GM21367 (cell line): ENCODE data around the gene CEP43.

ENCODE experiments used
- ATAC-seq: cut with Tn5 transposase; IDR thresholded peaks from one replicate; pipeline ENCODE4 v1.9.1; 2021; ENCODE audit not compliant: unreplicated experiment

Gene CEP43

GRCh38 chr6:166999145-166999883 is at the start of gene CEP43:
CEP43 (plus strand) TSS chr6:166999397; CDS start chr6:166999413, 16 bp downstream.
- peak; percentile 89 for ATAC-seq

- ATAC-seq: no peak
Observed at GRCh38 chr6:166949528-166950442, 49.4 kb upstream of the CEP43 start.

DNA sequence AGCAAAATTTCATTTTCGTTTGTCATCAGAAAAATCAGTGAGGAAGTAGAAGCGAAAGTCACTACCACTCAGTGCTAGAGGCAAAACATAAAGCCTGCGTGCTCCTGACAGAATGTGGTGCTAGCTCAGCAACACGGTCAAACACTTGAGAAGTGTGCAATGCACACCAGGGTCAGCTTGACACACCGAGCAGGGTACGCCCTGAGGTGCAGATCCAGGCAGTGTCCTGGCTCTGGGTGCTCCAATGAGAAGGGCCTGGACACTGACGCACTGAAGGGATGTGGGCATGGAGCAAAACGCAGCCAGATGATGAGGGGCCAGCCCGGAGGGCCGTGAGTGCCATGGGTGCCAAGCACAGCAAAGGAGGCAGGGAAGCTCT is 48.8 kb upstream of the CEP43 start:
- peak; percentile 36 for ATAC-seq

DNA sequence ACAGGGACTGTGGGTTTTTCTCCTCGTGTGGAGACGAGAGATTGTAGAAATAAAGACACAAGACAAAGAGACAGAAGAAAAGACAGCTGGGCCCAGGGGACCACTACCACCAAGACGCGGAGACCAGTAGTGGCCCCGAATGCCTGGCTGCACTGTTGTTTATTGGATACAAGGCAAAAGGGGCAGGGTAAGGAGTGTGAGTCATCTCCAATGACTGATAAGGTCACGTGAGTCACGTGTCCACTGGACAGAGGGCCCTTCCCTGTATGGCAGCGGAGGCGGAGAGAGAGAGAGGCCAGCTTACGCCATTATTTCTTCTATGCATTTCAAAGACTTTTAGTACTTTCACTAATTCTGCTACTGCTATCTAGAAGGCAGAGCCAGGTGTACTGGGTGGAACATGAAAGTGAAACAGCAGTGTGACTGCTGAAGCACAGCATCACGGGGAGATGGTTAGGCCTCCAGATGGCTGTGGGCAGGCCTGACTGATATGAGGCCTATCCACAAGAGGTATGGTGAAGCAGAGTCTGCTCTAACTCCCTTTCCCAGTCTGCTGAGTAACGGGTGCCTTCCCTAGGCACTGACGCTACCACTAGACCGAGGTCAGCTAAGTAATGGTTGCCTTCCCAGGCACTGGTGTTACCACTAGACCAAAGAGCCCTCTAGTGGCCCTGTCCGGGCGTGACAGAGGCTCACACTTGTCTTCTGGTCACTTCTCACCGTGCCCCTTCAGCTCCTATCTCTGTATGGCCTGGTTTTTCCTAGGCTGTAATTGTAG is 48.1 kb upstream of the CEP43 start:
- peak; percentile 93 for ATAC-seq

DNA sequence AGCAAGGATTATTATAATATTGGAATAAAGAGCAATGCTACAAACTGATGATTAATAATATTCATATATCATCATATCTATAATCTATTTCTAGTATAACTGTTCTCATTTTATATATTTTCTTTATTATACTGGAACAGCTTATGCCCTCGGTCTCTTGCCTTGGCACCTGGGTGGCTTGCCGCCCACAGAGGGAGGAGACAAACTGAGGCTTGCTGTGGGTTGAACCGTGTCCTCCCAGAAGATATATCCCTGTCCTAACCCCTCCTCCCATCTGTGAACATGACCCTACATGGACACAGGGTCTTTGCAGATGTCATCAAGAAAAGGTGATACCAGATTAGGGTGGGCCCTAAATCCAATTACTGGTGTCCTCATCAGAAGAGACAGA is 47.5 kb upstream of the CEP43 start:
- ATAC-seq: no peak

DNA sequence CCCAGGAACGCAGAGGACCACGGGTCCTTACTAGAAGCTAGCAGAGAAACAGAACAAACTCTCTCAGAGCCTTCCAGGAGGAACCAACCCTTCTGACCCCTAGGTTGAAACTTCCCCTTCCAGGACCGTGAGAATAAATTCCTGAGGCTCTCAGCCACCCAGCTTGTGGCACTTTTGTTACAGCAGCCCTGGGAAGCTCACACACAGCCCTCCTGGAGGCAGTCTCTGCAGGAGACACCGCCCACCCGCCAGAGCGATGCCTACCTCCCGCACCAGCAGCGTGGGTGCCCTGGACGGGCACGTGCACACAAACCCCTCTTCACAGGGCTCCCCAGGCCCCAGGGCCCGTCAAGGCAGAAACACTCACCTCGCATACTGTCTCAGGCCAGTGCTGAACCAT is 47.1 kb upstream of the CEP43 start:
- ATAC-seq: no peak

DNA sequence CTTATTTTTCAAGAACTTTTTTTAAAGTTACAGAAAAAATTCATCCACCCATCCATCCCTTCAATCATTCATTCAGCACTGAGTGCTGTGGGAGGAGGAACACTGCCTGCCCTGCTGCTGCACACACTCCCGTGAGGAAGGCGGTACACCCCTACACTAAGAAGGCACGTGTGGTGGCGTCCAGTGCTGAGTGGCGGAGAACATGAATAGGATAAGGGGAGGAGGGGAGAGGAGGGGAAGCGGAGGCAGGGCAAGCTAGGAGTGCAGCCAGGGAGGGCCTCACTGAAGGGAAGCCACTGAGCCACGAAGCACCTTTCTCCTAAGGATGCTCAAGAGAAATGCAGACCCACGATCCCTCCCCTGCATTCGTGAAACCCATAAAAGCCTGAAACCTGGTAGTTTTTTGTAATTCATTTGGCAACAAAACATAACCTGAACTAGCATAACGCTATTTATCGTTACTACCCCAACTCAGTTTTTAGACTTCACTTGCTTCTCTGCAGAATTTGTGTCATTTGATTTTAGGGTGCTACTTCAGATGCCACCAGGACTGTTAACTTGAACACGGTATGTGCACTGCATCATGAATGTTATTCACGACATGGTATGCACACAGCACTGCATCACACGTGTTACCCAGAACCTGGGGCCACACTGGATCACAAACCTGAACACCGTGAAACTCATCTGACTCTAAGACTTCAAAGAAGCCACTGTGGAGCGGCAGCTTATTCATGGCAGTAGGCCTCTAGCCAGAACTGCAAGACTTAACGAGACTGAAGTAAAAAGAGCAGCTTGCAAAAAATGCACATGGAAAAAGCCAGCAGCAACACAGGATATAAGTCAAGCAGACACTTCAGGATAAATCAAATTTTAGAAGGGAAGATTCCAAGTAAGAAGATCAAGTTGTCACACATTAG is 46.4 kb upstream of the CEP43 start:
- no peak for ATAC-seq

GRCh38 chr6:166954118-166954713 is 45.0 kb upstream of the CEP43 start:
- no peak for ATAC-seq

GRCh38 chr6:166955121-166955864 is 43.9 kb upstream of the CEP43 start:
- no peak for ATAC-seq

- peak; percentile 5 for ATAC-seq
Observed at GRCh38 chr6:166955865-166956443, 43.2 kb upstream of the CEP43 start.

- peak; percentile 50 for ATAC-seq
Observed at GRCh38 chr6:166956444-166957086, 42.6 kb upstream of the CEP43 start, which contains the start of gene RNASET2. RNASET2 (minus strand) TSS chr6:166956550; CDS start chr6:166956182, 368 bp downstream.

- ATAC-seq: peak; percentile 34
Observed at GRCh38 chr6:166957087-166957804, 42.0 kb upstream of the CEP43 start.

DNA sequence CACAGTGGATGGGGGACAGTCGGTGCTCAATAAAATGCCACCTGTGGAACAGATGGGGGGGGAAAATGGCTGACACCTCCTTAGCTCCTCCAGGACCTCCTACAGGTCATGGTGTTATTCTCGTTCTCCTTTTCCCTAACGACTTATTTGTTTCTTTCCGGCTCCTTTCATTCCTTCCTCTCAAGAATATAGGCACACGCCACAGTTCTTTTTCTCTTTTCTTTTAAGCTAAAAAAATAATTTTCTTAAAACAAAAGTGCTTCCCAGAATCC is 41.5 kb upstream of the CEP43 start:
- ATAC-seq: no peak

DNA sequence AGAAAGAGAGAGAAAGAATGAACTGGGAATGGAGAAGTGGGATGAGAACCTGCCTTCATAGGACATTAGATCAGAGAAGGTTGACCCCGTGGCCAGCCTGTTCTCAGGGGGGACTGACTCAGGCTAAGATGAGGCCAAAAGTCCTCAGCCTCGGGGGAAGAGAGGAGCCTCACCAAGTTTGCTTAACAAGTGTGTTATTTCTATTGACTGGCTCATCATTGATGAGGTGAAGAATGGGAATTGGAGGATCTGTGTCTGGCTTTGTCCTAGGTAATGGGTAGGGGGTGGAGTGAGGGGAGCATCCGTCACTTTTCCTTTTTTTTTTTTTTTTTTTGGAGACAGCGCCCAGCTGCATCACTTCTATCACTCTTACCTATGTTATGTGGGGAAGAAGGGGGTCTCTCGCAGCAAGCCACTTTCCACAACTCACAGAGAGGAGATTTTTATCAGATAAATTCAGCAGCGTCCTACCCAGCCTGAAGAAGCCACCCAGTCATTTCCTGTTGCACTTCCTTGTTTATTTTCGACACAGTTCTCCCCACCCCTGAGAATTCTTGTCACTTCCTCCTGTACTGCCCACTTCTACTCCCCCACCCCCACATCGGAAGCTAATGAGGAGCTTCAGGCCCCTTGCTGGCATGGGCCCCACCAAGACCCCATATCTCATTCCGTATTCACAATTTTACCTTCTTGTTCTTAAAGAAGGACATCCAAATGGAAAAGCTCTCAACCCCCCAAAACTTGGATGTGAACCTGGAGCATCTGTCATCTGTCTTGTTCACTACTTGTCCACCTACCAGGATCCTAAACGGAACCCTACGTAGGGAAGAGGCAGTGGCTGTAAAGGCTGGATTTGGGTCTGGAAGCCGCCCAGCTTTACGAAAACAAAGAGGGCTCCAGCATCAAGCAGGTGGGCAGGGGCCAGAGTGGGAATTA is 40.0 kb upstream of the CEP43 start:
- ATAC-seq: no peak

GRCh38 chr6:166959911-166960608 is 39.1 kb upstream of the CEP43 start:
- no peak for ATAC-seq

- no peak for ATAC-seq
Observed at GRCh38 chr6:166960609-166960978, 38.6 kb upstream of the CEP43 start.
